Thoracic aorta (tissue), 2 donors: ENCODE results near the gene ABCG1. TPM values are rescaled to one million over a fixed set of nuclear protein-coding genes. Genes with fewer than 3 reads are reported as not detected.

ENCODE experiments used
- ATAC-seq: fragments of 150-250 bp; one replicate; pipeline ENCODE4 v1.8.0; 2017; ENCODE audit warnings: low read depth; ENCODE audit not compliant: insufficient number of reproducible peaks, low FRiP score
- DNase-seq: peaks from one replicate; pipeline ENCODE4 v3.0.0-alpha.2; 2020; ENCODE audit warnings: low spot score
- H3K27ac ChIP-seq, 2 donors: fragments of 200-600 bp; sonication (generic); 1 replicate in 1 of 2; 2 replicates in 1 of 2; pipeline ENCODE4 v1.5.1; 2016; ENCODE audit warnings: mild to moderate bottlenecking in 2 of 2, moderate library complexity in 2 of 2
- H3K27me3 ChIP-seq: fragments of 200-600 bp; sonication (generic); replicated peaks from 2 replicates; pipeline ENCODE4 v1.6.0; 2016; ENCODE audit warnings: mild to moderate bottlenecking; ENCODE audit not compliant: insufficient read depth
- H3K36me3 ChIP-seq: fragments of 200-600 bp; sonication (generic); one replicate; pipeline ENCODE4 v1.5.1; 2016
- H3K4me1 ChIP-seq, 2 donors: fragments of 200-600 bp; sonication (generic); 1 replicate in 1 of 2; 2 replicates in 1 of 2; pipeline versions ENCODE4 v1.5.1 to v1.6.0; 2016; ENCODE audit warnings: low read depth in 2 of 2, mild to moderate bottlenecking in 1 of 2; ENCODE audit not compliant: control insufficient read depth in 1 of 2
- H3K4me3 ChIP-seq: fragments of 200-600 bp; sonication (generic); 2 replicates; pipeline ENCODE4 v1.5.1; 2016; ENCODE audit warnings: mild to moderate bottlenecking
- H3K9me3 ChIP-seq: fragments of 200-600 bp; sonication (generic); 2 replicates; pipeline ENCODE4 v1.5.1; 2016
- total RNA-seq, 2 donors: library from RNA; depleted of rRNA; stranded (reverse); fragments of >200 nt; gene quantifications; one replicate each; pipeline versions ENCODE4 v1.1.0 to v1.2.3, GENCODE V29; 2016
- TF ChIP-seq, protein P1 (sequence below): fragments of 200-600 bp; sonication (generic); IDR thresholded peaks from one replicate; pipeline ENCODE4 v1.5.1; 2019; ENCODE audit warnings: antibody characterized with exemption

The ABCG1 gene
- total RNA-seq, 2 donors from 2014 or later = 15.6 to 20.6 TPM

DNA sequence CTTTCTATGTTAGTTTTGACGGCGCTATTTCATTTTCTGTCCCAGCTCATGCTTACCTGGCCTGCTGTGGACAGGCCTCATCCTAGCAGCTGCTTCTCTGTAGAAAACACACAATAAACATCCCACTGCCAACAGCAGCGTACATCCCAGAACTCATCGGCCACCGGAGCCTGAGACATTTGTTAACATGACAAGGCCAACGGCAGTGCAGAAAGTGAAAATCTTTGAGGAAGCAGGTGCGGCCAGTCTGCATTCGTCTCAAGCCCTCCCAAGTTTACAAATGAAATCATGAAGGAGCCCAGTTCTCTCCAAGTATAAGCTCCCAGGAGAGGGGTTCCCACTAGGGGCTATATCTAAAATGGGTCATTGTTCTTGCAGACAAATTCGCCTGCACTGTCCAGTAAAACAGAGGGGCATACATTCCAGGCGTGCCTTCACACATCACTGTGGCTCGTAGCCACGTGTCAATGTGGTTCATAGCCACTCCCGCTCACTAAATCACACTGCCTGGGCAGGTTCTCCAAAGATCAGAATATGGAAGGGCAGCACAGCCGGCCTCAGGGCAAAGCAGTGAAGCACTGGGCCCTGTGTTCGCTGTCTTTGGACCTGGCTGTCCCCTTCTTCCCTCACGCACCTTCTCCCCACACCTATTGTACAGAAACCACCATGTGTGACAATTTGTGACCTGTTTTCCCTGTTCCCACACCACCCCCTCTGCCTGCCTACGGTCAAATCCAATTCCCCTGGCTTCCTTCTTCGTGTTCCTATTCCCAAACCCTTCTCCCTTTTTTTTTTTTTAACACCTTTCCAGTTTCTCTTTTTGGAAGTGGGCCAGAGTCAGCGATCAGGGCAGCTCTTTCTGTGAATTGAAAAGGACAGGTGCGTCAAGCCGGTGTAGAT is 27.0 kb upstream of the ABCG1 start:
- H3K9me3 ChIP-seq = no peaks in the 10 kb centered on the region
- ATAC-seq (no peak), DNase-seq (no peak)
- no peaks in the 10 kb centered on the region for H3K27me3 ChIP-seq
- no peaks in the 10 kb centered on the region for H3K36me3 ChIP-seq
- H3K4me3 ChIP-seq = no peak overlapping the region
- H3K27ac ChIP-seq = no peak overlapping the region
- TF ChIP-seq, protein P1, sequence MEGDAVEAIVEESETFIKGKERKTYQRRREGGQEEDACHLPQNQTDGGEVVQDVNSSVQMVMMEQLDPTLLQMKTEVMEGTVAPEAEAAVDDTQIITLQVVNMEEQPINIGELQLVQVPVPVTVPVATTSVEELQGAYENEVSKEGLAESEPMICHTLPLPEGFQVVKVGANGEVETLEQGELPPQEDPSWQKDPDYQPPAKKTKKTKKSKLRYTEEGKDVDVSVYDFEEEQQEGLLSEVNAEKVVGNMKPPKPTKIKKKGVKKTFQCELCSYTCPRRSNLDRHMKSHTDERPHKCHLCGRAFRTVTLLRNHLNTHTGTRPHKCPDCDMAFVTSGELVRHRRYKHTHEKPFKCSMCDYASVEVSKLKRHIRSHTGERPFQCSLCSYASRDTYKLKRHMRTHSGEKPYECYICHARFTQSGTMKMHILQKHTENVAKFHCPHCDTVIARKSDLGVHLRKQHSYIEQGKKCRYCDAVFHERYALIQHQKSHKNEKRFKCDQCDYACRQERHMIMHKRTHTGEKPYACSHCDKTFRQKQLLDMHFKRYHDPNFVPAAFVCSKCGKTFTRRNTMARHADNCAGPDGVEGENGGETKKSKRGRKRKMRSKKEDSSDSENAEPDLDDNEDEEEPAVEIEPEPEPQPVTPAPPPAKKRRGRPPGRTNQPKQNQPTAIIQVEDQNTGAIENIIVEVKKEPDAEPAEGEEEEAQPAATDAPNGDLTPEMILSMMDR = no peak
- H3K4me1 ChIP-seq = no peaks in the 10 kb centered on the region

DNA sequence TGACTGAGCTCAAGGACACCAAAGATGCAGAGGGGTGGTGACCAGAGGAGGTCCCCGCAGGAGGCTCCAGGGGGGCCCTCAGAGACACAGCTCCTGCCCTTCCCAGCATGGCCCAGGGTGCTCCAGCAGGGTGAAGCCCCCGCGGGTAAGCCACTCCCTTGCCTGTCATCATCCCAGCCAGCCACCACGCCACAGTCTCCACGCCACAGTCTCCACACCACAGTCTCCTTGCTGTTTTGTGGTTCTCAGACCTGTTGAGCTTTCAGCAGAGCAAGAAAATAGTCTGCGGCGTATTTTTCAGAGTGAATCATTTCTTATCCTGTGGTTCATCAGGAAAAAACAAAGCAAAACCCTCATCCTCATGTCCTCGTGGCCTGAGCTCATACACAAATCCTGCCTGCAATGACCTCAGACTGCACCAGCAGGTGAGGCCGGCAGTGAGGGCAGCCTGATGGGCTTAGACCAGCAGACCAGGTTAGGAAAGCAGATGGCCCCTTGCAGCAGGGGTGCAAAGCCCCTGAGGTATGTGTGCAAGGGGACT is 25.7 kb upstream of the ABCG1 start:
- Histone ChIP-seq H3K27me3 (no peaks in the 10 kb centered on the region), H3K36me3 (no peaks in the 10 kb centered on the region), H3K27ac (no peak overlapping the region), H3K4me3 (no peak overlapping the region), H3K4me1 (no peaks in the 10 kb centered on the region), H3K9me3 (no peaks in the 10 kb centered on the region)
- TF ChIP-seq, protein P1 = no peak
- ATAC-seq (no peak), DNase-seq (no peak)

DNA sequence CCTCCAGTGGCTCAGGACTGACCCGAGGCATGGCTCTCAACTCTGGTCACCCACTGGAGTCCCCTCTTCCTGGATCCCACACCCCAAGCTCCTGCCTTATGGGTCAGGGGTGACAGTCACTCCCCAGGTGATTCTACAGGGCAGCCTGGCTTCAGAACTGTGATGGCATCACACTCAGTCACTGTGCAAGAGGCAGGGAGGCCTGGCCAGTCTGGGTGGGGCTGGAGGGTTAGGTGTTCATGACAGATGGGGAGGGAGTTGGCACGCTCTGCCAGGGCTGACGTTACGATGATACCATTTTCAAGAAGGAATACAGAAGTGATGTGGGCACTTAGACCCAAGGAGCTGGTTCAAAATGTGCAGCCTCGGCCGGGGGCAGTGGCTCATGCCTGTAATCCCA is 25.2 kb upstream of the ABCG1 start:
- TF ChIP-seq, protein P1 = no peak
- Histone ChIP-seq H3K4me3 (no peak overlapping the region), H3K27ac (no peak overlapping the region), H3K36me3 (no peaks in the 10 kb centered on the region), H3K4me1 (no peaks in the 10 kb centered on the region), H3K27me3 (no peaks in the 10 kb centered on the region), H3K9me3 (no peaks in the 10 kb centered on the region)
- DNase-seq (no peak), ATAC-seq (no peak)

DNA sequence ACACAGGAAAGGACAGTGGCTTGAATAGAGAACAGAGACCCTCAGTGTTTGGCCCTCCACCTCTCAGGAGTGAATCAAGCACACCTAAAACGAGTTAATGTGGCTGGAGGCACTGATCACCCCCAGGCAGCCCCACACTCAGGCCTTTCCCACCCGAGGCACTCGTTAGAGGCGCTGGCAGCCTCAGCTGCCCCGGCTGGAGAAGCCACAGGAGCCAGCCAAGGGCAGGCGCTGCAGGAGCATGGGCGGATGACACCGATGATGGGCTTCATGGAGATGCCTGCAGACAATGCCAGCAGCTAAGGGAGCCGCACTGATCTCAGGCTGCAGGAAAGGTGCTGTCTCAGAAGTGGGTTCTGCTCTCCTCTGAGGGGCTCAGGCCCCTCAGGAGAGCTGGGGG is 24.1 kb upstream of the ABCG1 start:
- TF ChIP-seq, protein P1 = no peak
- H3K4me1 ChIP-seq = no peaks in the 10 kb centered on the region
- no peak for DNase-seq

GRCh38 chr21:42195378-42196031 is 23.4 kb upstream of the ABCG1 start:
- H3K9me3 ChIP-seq = no peaks in the 10 kb centered on the region
- no peak for DNase-seq
- no peaks in the 10 kb centered on the region for H3K36me3 ChIP-seq
- H3K27ac ChIP-seq = no peak overlapping the region
- H3K4me1 ChIP-seq = no peaks in the 10 kb centered on the region
- no peaks in the 10 kb centered on the region for H3K27me3 ChIP-seq
- no peak for ATAC-seq
- H3K4me3 ChIP-seq = no peak overlapping the region
- TF ChIP-seq, protein P1 = no peak

More for the DNA sequence above, 24.1 kb upstream of the ABCG1 start:
- no peaks in the 10 kb centered on the region for H3K36me3 ChIP-seq
- no peak overlapping the region for H3K4me3 ChIP-seq
- no peak for ATAC-seq
- H3K9me3 ChIP-seq = no peaks in the 10 kb centered on the region
- H3K27me3 ChIP-seq = no peaks in the 10 kb centered on the region
- no peak overlapping the region for H3K27ac ChIP-seq
